Mononuclear cell (primary cell): Measurements from ENCODE around the gene RABGAP1L. TPM values are rescaled to one million over a fixed set of nuclear protein-coding genes. Genes with fewer than 3 reads are reported as not detected.
A peak's percentile ranks its signal among the peaks of the same experiment; 100 is the strongest.
"Not testable (repeated sequence)": the region's sequence is repeated elsewhere in the genome, so short reads cannot be mapped to it uniquely, and the experiment has no call there.

Experiments
- H3K27me3 ChIP-seq: 2 replicates; pipeline ENCODE4 v1.6.0; 2011; ENCODE audit warnings: low read length, control low read depth; ENCODE audit not compliant: insufficient read depth
- H3K4me1 ChIP-seq: 2 replicates; pipeline ENCODE4 v1.5.1; 2011; ENCODE audit warnings: mild to moderate bottlenecking, low read length, control low read depth; ENCODE audit not compliant: insufficient read depth
- H3K4me3 ChIP-seq: 2 replicates; pipeline ENCODE4 v1.5.1; 2011; ENCODE audit warnings: mild to moderate bottlenecking, low read length, moderate library complexity
- H3K9me3 ChIP-seq: 2 replicates; pipeline ENCODE4 v1.5.1; 2011; ENCODE audit warnings: low read depth, mild to moderate bottlenecking, control low read depth, low read length
- total RNA-seq: library from RNA; depleted of rRNA; stranded (reverse); fragments of >200 nt; gene quantifications from one replicate; pipeline ENCODE4 v1.2.3, GENCODE V29; 2012

Gene RABGAP1L
- total RNA-seq, 1 donor = 98.3 TPM

GRCh38 chr1:174143727-174144396 is 15.5 kb upstream of the RABGAP1L start:
- not testable (repeated sequence) for H3K4me1 ChIP-seq, H3K27me3 ChIP-seq, H3K4me3 ChIP-seq, H3K9me3 ChIP-seq

GRCh38 chr1:174144397-174144783 is 14.9 kb upstream of the RABGAP1L start:
- not testable (repeated sequence) for H3K4me3 ChIP-seq, H3K4me1 ChIP-seq, H3K27me3 ChIP-seq, H3K9me3 ChIP-seq

GRCh38 chr1:174149216-174149615 is 10.1 kb upstream of the RABGAP1L start:
- Histone ChIP-seq H3K27me3 (no peaks in the 10 kb centered on the region), H3K9me3 (no peaks in the 10 kb centered on the region)

GRCh38 chr1:174150499-174150898 is 8.8 kb upstream of the RABGAP1L start:
- Histone ChIP-seq H3K4me1 (peaks cover 9% of the 10 kb centered on the region), H3K9me3 (no peaks in the 10 kb centered on the region), H3K27me3 (no peaks in the 10 kb centered on the region), H3K4me3 (no peak overlapping the region)

More at GRCh38 chr1:174149216-174149615, 10.1 kb upstream of the RABGAP1L start:
- peaks cover 9% of the 10 kb centered on the region for H3K4me1 ChIP-seq
- H3K4me3 ChIP-seq = no peak overlapping the region

- H3K4me1 ChIP-seq = peaks cover 9% of the 10 kb centered on the region
- no peak overlapping the region for H3K4me3 ChIP-seq
- H3K27me3 ChIP-seq = no peaks in the 10 kb centered on the region
- H3K9me3 ChIP-seq = no peaks in the 10 kb centered on the region
Measured at GRCh38 chr1:174152427-174152826, 6.9 kb upstream of the RABGAP1L start.

- peaks cover 12% of the 10 kb centered on the region for H3K4me1 ChIP-seq
- no peaks in the 10 kb centered on the region for H3K9me3 ChIP-seq
- H3K4me3 ChIP-seq = no peak overlapping the region
- no peaks in the 10 kb centered on the region for H3K27me3 ChIP-seq
Measured at GRCh38 chr1:174153085-174153824, 6.1 kb upstream of the RABGAP1L start.

- Histone ChIP-seq H3K27me3 (no peaks in the 10 kb centered on the region), H3K4me3 (no peak overlapping the region), H3K4me1 (peaks cover 17% of the 10 kb centered on the region), H3K9me3 (no peaks in the 10 kb centered on the region)
Measured at GRCh38 chr1:174153825-174154107, 5.6 kb upstream of the RABGAP1L start.

GRCh38 chr1:174156437-174156836 is 2.9 kb upstream of the RABGAP1L start:
- no peaks in the 10 kb centered on the region for H3K27me3 ChIP-seq
- no peak overlapping the region for H3K4me3 ChIP-seq
- H3K4me1 ChIP-seq = peaks cover 28% of the 10 kb centered on the region
- no peaks in the 10 kb centered on the region for H3K9me3 ChIP-seq

- Histone ChIP-seq H3K4me3 (no peak overlapping the region), H3K27me3 (no peaks in the 10 kb centered on the region), H3K4me1 (peaks cover 33% of the 10 kb centered on the region), H3K9me3 (no peaks in the 10 kb centered on the region)
Measured at GRCh38 chr1:174157157-174157806, 2.0 kb upstream of the RABGAP1L start.

- peaks cover 24% of the 10 kb centered on the region for H3K4me1 ChIP-seq
Measured at GRCh38 chr1:174158767-174159251, 511 bp upstream of the RABGAP1L start.

GRCh38 chr1:174160109-174160473 is 771 bp downstream of the RABGAP1L start:
- Histone ChIP-seq H3K27me3 (no peaks in the 10 kb centered on the region), H3K9me3 (no peaks in the 10 kb centered on the region), H3K4me3 (peak overlapping the region; percentile 91), H3K4me1 (peaks cover 24% of the 10 kb centered on the region)

More at GRCh38 chr1:174158767-174159251, 511 bp upstream of the RABGAP1L start:
- Histone ChIP-seq H3K4me3 (peak overlapping the region; percentile 91), H3K9me3 (no peaks in the 10 kb centered on the region), H3K27me3 (no peaks in the 10 kb centered on the region)

- Histone ChIP-seq H3K9me3 (no peaks in the 10 kb centered on the region), H3K27me3 (no peaks in the 10 kb centered on the region), H3K4me3 (no peak overlapping the region), H3K4me1 (peaks cover 26% of the 10 kb centered on the region)
Measured at GRCh38 chr1:174160603-174161002, 1.3 kb downstream of the RABGAP1L start.

- H3K9me3 ChIP-seq = no peaks in the 10 kb centered on the region
- H3K27me3 ChIP-seq = no peaks in the 10 kb centered on the region
- H3K4me1 ChIP-seq = peaks cover 32% of the 10 kb centered on the region
- H3K4me3 ChIP-seq = no peak overlapping the region
Measured at GRCh38 chr1:174161813-174162212, 2.5 kb downstream of the RABGAP1L start.

- no peaks in the 10 kb centered on the region for H3K27me3 ChIP-seq
- peaks cover 22% of the 10 kb centered on the region for H3K4me1 ChIP-seq
- no peaks in the 10 kb centered on the region for H3K9me3 ChIP-seq
- no peak overlapping the region for H3K4me3 ChIP-seq
Measured at GRCh38 chr1:174164826-174165225, 5.5 kb downstream of the RABGAP1L start.

GRCh38 chr1:174165471-174166137 is 6.3 kb downstream of the RABGAP1L start:
- H3K27me3 ChIP-seq = no peaks in the 10 kb centered on the region

More at GRCh38 chr1:174165471-174166137, 6.3 kb downstream of the RABGAP1L start:
- no peaks in the 10 kb centered on the region for H3K9me3 ChIP-seq
- peaks cover 15% of the 10 kb centered on the region for H3K4me1 ChIP-seq
- no peak overlapping the region for H3K4me3 ChIP-seq
